GM21526 (cell line): ENCODE measurements around the gene C1orf122.

Experiments used
- ATAC-seq: cut with Tn5 transposase; IDR thresholded peaks from one replicate; pipeline ENCODE4 v1.9.1; 2021; ENCODE audit warnings: moderate library complexity; ENCODE audit not compliant: unreplicated experiment, low FRiP score

C1orf122 gene

GRCh38 chr1:37844536-37844935, 36.9 kb downstream of the C1orf122 start:
- no peak for ATAC-seq

DNA sequence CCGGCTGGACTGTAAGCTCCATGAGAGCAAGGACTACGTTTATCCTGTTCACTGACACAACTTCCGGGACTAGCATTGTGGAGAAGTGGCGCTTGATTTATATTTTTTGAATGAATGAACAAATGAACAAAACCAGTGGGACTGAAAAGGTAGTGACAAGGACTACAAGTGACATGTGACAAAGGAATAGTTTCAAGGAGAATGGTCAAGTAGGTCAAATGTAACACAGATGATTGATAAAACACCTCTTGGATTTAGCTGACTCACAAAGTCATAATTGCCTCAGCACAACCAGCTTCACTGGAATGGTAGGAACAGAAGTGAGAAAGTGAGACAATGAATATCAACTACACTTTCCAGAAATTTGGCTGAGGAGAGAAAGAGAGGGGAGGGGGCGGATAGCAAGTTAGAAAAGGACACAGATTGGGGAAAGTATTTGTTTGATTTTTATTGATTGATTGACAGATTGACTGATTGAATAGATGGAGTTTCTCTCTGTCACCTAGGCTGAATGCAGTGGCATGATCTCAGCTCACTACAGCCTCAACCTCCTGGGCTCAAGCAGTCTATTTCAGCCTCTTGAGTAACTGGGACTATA, 37.6 kb downstream of the C1orf122 start:
- ATAC-seq, result no peak

GRCh38 chr1:37845786-37846185, 38.2 kb downstream of the C1orf122 start:
- no peak for ATAC-seq

- ATAC-seq, result no peak
These were observed 39.2 kb downstream of the C1orf122 start for GRCh38 chr1:37846647-37847339.

DNA sequence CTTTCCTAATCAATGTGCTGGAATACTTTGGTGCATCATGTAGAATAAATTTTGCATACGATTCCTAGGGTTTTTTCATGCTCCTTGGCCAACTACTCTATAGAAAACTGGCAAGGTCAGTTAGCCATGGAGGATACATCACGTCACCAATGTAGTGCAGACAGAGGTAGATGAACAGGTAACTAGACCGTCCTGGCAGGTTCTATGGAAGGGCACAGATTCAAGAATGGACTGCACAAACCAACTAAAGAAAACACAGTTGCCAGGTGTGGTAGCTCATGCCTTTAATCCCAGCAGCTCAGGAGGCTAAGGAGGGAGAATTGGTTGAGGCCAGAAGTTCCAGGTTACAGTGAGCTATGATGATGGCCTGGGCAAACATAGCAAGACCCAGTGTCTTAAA, 41.9 kb downstream of the C1orf122 start:
- no peak for ATAC-seq

DNA sequence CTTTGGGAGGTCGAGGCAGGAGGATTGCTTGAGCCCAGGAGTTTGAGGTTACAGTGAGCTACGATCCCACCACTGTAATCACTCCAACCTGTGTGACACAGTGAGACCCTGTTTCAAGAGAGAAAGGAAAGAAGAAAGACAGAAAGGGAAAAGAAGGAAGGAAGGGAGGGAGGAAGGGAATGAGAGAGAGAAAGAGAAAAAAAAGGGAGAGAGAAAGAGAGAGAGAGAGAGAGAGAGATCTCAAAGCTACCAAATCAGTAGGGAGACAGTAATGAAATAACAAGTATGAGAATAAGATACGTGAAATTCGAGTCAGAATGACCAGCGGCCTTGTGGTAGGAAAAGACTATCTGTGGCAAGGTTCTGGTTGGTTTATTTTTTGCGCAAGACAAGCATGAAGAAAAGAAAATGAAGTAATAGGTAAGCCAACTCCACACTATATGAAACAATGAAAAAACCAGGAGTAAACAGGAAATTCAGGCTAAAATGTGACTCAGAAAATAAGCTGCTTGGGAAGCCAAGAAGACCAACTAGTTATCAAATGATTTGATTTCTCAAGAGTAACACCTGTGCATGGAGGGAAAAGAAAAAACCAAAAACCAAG, 42.9 kb downstream of the C1orf122 start:
- no peak for ATAC-seq

DNA sequence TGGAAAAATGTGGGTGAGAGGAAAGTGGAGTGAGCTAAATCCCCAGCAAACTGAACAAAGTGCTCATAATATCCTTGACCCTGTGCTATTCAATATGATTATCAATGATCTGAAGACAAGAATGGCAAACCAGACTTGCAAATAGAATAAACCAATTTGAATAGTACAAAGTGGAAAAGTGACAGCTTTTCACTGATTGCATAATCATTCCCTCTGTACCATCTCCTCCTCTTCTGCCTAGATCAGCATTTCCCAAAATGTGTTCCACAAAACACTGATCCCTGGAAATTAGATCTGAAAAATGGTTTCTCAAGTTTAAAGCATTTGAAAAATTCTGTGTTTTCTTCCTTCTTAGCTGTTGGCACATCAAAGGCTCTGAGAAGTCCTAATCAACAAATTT, 43.7 kb downstream of the C1orf122 start:
- no peak for ATAC-seq

DNA sequence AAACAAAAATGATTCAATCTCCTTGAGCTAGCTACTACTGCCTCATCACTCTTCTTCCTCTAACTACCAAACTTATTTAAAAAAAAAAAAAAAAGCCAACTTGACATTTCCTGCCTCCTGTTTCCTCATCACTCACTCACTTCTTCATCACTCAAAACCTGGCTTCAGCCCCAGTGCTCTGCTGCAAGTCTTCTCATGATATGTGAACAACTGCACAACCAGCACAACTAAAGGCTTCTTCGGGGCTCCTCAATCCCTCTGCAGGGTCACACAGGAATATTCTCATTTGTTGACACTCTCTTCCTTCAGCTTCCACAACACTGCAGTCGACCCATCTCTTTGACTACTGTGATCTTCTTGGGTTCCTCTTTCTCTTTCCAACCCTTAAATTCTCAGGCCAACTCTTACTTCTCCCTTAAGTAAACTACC, 44.2 kb downstream of the C1orf122 start:
- ATAC-seq, result no peak

- no peak for ATAC-seq
These were observed 45.6 kb downstream of the C1orf122 start for GRCh38 chr1:37853157-37853556.

DNA sequence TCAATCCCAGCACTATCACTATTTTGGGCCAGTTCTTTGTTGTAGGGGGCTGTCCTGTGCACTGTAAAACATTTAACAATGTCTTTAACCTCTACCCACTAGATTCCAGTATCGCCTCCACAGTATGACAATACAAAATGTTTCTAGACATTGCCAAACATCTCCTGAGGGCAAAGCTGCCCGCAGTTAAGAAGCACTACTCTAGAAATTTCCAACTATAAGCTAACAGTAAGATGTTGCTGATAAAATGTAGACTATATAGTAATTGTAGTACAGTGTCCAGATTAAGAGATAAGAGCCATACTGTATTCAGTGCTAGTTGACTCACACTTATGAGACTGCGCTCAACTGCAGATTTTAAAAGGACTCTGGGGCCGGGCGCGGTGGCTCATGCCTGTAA, 46.8 kb downstream of the C1orf122 start:
- ATAC-seq, result no peak
